H1 (cell line): ENCODE results near the gene CACNA1C. TPM values are rescaled to one million over a fixed set of nuclear protein-coding genes. Genes with fewer than 3 reads are reported as not detected.

Experiments
- CBX5 ChIP-seq: fragments of 300-800, 300-1000 bp; sonication (generic); IDR thresholded peaks from 2 replicates; pipeline ENCODE4 v1.7.1; 2016; ENCODE audit warnings: antibody characterized with exemption, low read length, low read depth
- SP1 ChIP-seq: IDR thresholded peaks from 2 replicates; pipeline ENCODE4 v1.6.1; 2011; ENCODE audit warnings: low read depth, low read length
- SP2 ChIP-seq: IDR thresholded peaks from 2 replicates; pipeline ENCODE4 v1.6.1; 2012; ENCODE audit warnings: mild to moderate bottlenecking, low read length, inconsistent platforms
- polyA plus RNA-seq, 7 experiments: library from polyadenylated mRNA; depleted of rRNA in 3 of 7; stranded (reverse) in 5 of 7; unstranded in 2 of 7; fragments of >200 nt in 5 of 7; fragments of 200-250 nt in 2 of 7; gene quantifications; 1 replicate in 5 of 7; 2 replicates in 1 of 7; 4 replicates in 1 of 7; pipeline versions ENCODE4 v1.2.1 to v1.2.3, GENCODE V29; 2011 to 2013; ENCODE audit warnings: missing spikeins in 2 of 7, mixed read lengths in 2 of 7
- total RNA-seq: library from RNA; stranded (reverse); fragmentation: NEBNext Ultra II Directional; extraction: Animal tissue kit (Norgen Biotek cat#: 25700); gene quantifications from 2 replicates; pipeline ENCODE4 v1.2.1, GENCODE V29; 2021

CACNA1C gene
- total and polyA plus RNA-seq, 2 of the 8 experiments (the other 6 are each of a cell fraction or from before 2014, with no cell fraction given), result 1.3 TPM

GRCh38 chr12:2273751-2274150 lies 221.0 kb downstream of the CACNA1C start (continued):
- TF ChIP-seq SP2 (no peak), CBX5 (no peak), SP1 (no peak)
